ENCODE data around the gene PLCL2.
"Not testable (repeated sequence)": the region's sequence is repeated elsewhere in the genome, so short reads cannot be mapped to it uniquely, and the experiment has no call there.

PLCL2 gene

DNA sequence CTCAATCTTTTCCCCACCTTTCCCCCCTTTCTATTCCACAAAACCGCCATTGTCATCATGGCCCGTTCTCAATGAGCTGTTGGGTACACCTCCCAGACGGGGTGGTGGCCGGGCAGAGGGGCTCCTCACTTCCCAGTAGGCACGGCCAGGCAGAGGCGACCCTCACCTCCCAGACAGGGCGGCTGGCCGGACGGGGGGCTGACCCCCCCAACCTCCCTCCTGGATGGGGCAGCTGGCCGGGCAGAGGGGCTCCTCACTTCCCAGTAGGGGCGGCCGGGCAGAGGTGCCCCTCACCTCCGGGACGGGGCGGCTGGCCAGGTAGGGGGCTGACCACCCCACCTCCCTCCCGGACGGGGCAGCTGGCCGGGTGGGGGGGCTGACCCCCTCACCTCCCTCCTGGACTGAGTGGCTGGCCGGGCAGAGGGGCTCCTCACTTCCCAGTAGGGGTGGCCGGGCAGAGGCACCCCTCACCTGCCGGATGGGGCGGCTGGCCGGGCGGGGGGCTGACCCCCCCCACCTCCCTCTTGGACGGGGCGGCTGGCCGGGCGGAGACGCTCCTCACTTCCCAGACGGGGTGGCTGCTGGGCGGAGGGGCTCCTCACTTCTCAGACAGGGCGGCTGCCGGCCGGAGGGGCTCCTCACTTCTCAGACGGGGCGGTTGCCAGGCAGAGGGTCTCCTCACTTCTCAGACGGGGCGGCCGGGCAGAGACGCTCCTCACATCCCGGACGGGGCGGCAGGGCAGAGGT lies 95.2 kb downstream of the PLCL2 start:
- not testable (repeated sequence) for H3K36me3 Mint-ChIP-seq; H3K4me3 Mint-ChIP-seq; H3K9me3 Mint-ChIP-seq (ENCODE audit: low read depth); H3K27me3 Mint-ChIP-seq; H3K27ac Mint-ChIP-seq
- peaks cover 58% of the 10 kb centered on the region for H3K4me1 Mint-ChIP-seq (ENCODE audit: low read depth)

DNA sequence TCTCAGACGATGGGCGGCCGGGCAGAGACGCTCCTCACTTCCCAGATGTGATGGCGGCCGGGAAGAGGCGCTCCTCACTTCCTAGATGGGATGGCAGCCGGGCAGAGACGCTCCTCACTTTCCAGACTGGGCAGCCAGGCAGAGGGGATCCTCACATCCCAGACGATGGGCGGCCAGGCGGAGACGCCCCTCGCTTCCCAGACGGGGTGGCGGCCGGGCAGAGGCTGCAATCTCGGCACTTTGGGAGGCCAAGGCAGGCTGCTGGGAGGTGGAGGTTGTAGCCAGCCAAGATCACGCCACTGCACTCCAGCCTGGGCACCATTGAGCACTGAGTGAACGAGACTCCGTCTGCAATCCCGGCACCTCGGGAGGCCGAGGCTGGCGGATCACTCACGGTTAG lies 95.8 kb downstream of the PLCL2 start:
- peaks cover 58% of the 10 kb centered on the region for H3K4me1 Mint-ChIP-seq (ENCODE audit: low read depth)
- H3K9me3 Mint-ChIP-seq (ENCODE audit: low read depth); H3K27ac Mint-ChIP-seq; H3K36me3 Mint-ChIP-seq; H3K4me3 Mint-ChIP-seq; H3K27me3 Mint-ChIP-seq: not testable (repeated sequence)

DNA sequence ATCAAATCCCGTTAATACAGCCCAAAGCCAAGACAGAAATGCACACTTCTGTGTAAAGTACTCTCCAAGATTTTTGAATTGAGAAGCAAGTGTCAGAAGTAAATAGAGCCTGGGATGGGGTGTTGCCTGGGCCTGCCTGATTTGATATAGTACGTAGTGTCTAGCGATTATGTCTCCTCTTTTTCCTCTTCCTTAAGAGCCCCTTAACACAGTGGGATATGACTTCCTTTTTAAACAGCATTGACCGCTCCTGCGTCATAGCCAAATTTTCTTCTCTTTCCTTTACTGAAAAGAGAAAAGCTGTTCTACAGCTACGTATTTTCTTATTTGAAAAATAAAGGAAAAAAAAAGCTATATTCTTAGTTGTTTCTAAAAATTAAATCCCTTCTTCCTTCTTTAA lies 97.7 kb downstream of the PLCL2 start:
- H3K27me3 Mint-ChIP-seq: no peaks in the 10 kb centered on the region
- no peak overlapping the region for H3K4me3 Mint-ChIP-seq
- no peak overlapping the region for H3K27ac Mint-ChIP-seq
- H3K9me3 Mint-ChIP-seq (ENCODE audit: low read depth): no peaks in the 10 kb centered on the region
- peaks cover 55% of the 10 kb centered on the region for H3K4me1 Mint-ChIP-seq (ENCODE audit: low read depth)
- H3K36me3 Mint-ChIP-seq: peaks cover 4% of the 10 kb centered on the region

DNA sequence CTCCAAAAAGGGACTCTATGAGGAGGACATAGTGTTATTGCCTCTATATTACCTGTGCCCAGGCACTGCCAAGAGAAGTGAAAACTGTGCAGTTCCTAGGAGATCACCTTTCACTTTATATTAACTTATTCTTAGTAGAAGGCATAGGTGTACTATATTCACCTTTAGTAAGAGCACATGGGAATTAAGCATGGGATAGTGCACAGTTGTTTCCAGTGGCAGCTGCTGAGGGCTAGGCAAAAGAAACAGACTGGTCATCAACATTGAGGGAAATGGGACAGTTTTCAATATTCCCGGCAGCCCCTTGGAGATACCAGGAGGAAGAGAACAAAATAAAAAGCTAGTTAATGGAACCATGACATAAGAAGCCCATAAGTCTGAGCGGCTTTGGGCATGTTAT lies 100.9 kb downstream of the PLCL2 start:
- H3K4me3 Mint-ChIP-seq: no peak overlapping the region

DNA sequence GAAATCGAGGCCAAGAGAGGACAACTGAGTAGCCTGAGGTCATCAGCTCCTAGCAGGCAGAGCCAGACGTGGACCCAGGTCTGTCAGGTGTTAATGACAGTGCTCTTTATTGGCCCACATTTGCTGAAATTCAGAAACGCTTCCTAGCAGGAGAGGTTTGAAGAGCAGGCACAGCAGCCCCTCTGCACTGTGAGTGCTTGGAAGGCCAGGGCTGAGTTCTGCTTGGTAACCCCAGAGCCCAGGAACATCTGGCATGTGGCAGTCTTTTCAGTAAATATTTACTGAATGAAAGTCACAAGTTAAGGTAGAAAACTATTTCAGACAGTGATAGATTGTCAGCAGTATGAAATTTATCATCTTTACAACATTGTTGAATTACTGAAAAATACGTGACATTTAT lies 102.4 kb downstream of the PLCL2 start:
- H3K36me3 Mint-ChIP-seq: peaks cover 2% of the 10 kb centered on the region
- no peak overlapping the region for H3K4me3 Mint-ChIP-seq
- H3K27me3 Mint-ChIP-seq: no peaks in the 10 kb centered on the region
- no peaks in the 10 kb centered on the region for H3K9me3 Mint-ChIP-seq (ENCODE audit: low read depth)
- peaks cover 69% of the 10 kb centered on the region for H3K4me1 Mint-ChIP-seq (ENCODE audit: low read depth)
- H3K27ac Mint-ChIP-seq: no peak overlapping the region

More for the DNA sequence above, 100.9 kb downstream of the PLCL2 start:
- H3K27ac Mint-ChIP-seq: no peak overlapping the region
- no peaks in the 10 kb centered on the region for H3K9me3 Mint-ChIP-seq (ENCODE audit: low read depth)
- peaks cover 72% of the 10 kb centered on the region for H3K4me1 Mint-ChIP-seq (ENCODE audit: low read depth)
- H3K36me3 Mint-ChIP-seq: peaks cover 4% of the 10 kb centered on the region
- no peaks in the 10 kb centered on the region for H3K27me3 Mint-ChIP-seq

DNA sequence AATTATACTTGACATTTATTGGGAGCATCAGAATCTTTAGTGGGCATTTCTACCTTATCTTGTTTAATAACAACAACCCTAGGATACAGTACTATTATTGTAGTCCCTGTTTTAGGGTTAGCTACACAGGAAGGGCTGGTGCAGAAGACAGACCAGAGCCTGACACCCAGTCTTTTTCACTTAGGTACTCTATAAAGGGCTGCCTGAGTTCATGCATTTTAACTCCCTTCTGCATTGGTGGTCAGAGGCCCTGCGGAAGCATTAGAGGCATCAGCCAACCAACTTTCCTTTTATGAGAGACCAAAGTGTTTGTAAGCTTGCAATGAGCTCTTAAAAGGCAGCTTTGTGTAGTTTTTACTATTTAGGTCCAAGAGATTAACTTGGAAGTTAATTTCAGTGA lies 105.4 kb downstream of the PLCL2 start:
- Mint-ChIP-seq H3K27me3 (no peaks in the 10 kb centered on the region), H3K4me1 (ENCODE audit: low read depth) (peaks cover 84% of the 10 kb centered on the region), H3K27ac (no peak overlapping the region), H3K36me3 (peaks cover 1% of the 10 kb centered on the region), H3K4me3 (no peak overlapping the region), H3K9me3 (ENCODE audit: low read depth) (no peaks in the 10 kb centered on the region)

DNA sequence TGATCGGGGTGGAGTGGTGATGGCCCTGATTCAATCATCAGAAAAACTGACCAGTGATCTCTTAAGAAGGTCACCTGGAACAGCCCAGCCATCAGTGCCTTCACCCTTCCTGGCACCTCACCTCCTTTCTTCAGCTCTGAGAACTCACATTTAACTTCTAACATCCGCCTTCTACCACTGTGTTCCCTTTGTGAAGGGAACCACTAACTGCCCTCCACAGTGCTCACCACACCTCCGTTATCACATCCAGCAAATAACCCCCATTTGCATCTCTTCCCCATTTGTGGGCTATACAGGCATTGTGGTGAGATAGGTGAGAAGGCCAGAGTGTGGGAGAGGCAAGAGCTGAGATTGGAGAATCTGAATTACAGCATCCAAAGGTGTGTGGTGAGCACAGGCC lies 107.4 kb downstream of the PLCL2 start:
- Mint-ChIP-seq H3K36me3 (no peaks in the 10 kb centered on the region), H3K27me3 (no peaks in the 10 kb centered on the region), H3K4me1 (ENCODE audit: low read depth) (peaks cover 87% of the 10 kb centered on the region), H3K27ac (peak overlapping the region; percentile 55), H3K9me3 (ENCODE audit: low read depth) (no peaks in the 10 kb centered on the region), H3K4me3 (no peak overlapping the region)

DNA sequence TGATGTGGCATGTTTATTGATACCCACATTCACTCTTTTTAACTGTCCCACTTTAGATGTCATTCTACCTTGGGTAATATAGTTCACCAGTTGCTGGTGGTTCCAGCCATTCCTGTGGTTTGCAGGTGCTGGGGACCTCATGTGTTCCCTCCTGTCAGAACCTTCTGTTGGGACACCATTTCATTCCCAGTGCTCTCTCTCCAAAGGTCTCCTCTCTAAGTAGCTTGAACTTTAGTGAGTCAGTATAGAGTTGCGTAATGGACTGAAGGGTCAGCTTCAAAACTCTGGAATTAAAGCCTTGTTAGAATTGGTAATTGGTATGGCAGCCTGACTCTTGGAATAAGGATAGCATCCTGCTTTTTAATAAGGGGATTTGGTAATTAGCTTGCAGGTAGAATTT lies 108.5 kb downstream of the PLCL2 start:
- H3K4me1 Mint-ChIP-seq (ENCODE audit: low read depth): peaks cover 89% of the 10 kb centered on the region
- H3K36me3 Mint-ChIP-seq: no peaks in the 10 kb centered on the region
- H3K9me3 Mint-ChIP-seq (ENCODE audit: low read depth): no peaks in the 10 kb centered on the region
- no peaks in the 10 kb centered on the region for H3K27me3 Mint-ChIP-seq
- no peak overlapping the region for H3K27ac Mint-ChIP-seq
- H3K4me3 Mint-ChIP-seq: no peak overlapping the region

DNA sequence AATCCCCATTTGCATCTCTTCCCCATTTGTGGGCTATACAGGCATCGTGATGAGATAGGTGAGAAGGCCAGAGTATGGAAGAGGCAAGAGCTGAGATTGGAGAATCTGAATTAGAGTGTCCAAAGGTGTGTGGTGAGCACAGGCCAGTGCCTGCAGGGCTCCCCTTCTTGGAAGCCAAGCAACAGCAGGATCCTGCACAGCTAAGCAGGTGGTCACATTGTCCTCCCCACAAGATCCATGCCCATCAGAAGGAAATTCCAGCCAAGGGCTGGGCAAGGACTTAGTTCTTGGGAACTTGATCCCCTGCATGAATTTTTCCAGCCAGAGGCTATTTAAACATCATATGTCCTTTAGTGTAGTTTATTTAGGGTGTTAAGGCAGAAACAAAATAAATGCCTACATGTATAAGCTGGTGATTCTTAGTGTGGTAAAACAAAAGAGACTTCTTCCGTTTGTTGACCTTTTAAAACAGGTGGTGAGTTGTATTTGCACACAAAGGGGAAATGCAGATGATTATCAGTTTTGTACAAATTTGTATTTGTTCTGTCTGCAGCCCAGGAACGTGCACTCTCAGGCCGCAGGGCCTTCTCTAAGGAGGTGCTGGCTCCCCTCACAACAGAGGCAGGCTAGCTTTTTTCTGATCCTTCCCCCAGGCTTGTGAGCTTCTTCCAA lies 110.2 kb downstream of the PLCL2 start:
- Mint-ChIP-seq H3K27me3 (no peaks in the 10 kb centered on the region), H3K27ac (no peak overlapping the region), H3K9me3 (ENCODE audit: low read depth) (no peaks in the 10 kb centered on the region), H3K4me1 (ENCODE audit: low read depth) (peaks cover 86% of the 10 kb centered on the region), H3K4me3 (peak overlapping the region; percentile 17), H3K36me3 (peaks cover 2% of the 10 kb centered on the region)

DNA sequence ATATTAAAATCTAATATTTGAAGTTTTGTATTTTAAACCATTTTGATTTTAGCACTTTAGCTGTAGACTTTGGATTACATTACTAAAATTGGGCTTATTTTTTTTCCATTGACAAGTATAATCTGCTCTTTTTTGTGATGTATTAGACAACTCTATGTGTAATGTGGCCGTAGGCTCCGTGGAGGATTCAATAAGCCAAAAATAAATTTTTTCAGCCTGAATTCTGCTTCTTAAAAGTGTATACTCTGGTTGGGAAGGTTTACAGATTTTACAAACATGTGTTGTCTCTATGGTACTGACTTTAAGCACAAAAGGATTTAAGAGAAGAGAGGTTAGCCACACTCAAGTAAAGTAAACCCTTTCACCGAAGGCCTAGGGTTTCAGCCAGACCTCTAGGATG lies 110.8 kb downstream of the PLCL2 start:
- H3K27ac Mint-ChIP-seq: peak overlapping the region; percentile 67
- H3K4me1 Mint-ChIP-seq (ENCODE audit: low read depth): peaks cover 84% of the 10 kb centered on the region
- no peak overlapping the region for H3K4me3 Mint-ChIP-seq

DNA sequence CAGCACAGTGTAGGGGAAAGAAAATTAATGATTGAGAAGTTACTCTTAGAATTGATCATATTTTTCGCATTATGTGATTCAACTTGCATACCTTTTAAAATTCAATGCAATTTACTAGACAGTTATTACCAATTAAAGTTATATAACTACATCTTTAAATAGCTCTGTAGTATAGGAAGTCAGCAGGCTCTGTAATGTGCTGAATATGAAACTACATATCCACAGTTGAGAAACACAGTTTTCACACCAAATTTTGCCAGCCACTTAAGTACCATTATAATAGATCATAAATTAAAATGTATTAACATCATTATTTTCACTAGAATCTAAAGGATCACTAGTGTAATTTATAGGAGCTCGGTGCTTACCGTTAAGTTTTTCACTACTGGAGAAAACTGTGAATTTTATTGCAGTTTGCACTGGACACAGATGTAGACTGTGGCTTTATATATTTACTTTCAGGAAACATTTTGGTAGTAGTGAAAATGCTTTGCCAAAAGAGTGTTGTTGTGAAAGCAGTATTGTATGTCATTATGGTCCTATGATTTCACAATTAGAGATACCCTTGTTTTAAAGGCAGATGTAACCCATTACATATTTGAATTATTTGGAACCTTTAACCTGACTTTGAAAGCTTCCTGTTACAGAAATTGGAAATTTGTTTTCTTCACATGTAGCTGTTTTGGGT lies 113.6 kb downstream of the PLCL2 start:
- peaks cover 9% of the 10 kb centered on the region for H3K9me3 Mint-ChIP-seq (ENCODE audit: low read depth)
- H3K4me3 Mint-ChIP-seq: no peak overlapping the region
- peak overlapping the region; percentile 75 for H3K27ac Mint-ChIP-seq
- H3K36me3 Mint-ChIP-seq: peaks cover 11% of the 10 kb centered on the region
- H3K27me3 Mint-ChIP-seq: no peaks in the 10 kb centered on the region
- H3K4me1 Mint-ChIP-seq (ENCODE audit: low read depth): peaks cover 83% of the 10 kb centered on the region

More for the DNA sequence above, 110.8 kb downstream of the PLCL2 start:
- Mint-ChIP-seq H3K9me3 (ENCODE audit: low read depth) (peaks cover 3% of the 10 kb centered on the region), H3K27me3 (no peaks in the 10 kb centered on the region), H3K36me3 (peaks cover 5% of the 10 kb centered on the region)

DNA sequence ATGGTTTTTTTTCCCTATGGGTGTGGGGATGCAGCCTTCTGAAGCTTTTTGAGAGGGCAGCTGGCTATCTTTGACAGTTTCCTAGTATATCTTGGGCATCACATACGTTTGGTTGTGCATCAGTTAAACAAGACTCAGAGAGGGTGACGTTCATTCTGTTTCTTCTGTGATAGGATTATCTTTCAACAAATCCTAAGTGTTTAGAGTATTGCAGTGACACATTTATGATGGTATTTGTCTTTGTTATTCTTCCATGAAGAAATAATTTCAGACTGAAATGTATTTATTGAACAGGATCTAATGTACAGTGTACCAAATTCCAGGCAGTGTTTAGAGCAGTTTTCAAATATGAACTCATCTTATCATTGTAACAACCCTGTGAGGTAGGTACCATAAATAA lies 114.4 kb downstream of the PLCL2 start:
- H3K27ac Mint-ChIP-seq: peak overlapping the region; percentile 75
- peaks cover 83% of the 10 kb centered on the region for H3K4me1 Mint-ChIP-seq (ENCODE audit: low read depth)
- no peak overlapping the region for H3K4me3 Mint-ChIP-seq
- H3K9me3 Mint-ChIP-seq (ENCODE audit: low read depth): peaks cover 9% of the 10 kb centered on the region
- H3K27me3 Mint-ChIP-seq: no peaks in the 10 kb centered on the region
- peaks cover 11% of the 10 kb centered on the region for H3K36me3 Mint-ChIP-seq

DNA sequence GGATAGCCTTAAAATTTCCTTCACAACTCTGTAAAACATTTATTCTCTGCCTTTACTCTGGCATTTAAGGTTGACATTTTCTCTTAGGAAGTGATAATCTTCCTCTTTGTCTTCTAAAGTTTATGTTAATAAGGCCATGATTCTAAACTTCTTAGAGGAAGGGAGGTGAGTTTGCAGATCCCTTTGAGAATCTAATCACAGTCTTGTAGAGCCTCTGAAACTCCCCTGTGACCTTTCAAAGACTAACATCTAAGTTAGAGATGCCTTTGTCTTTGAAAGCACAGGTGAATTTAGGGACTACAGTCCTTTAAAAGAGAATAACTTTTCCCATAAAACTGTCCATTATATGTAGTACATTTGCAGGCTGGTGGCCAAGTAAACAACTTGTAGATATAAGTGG lies 115.1 kb downstream of the PLCL2 start:
- peaks cover 11% of the 10 kb centered on the region for H3K36me3 Mint-ChIP-seq
- peak overlapping the region; percentile 18 for H3K27ac Mint-ChIP-seq

DNA sequence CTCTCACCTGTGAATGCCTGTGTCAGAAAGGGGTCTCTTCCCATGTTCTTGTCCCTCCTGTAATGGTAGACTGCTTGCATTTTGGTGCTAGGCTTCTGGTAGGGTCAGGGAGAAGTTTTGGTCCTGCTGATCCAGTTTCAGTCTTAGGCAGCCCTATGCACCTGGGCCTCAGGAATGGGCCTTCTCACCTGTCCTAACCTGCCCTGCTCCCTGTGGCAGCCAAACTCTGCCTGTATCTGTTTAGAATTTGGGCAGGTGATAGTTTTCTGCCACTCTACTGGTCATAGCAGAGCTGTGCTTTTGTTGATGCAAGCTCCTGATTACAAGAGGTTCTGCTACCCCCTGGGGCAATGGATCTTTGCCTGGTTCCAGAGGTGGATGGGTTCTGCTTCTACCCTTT lies 118.7 kb downstream of the PLCL2 start:
- Mint-ChIP-seq H3K9me3 (ENCODE audit: low read depth) (peaks cover 9% of the 10 kb centered on the region), H3K36me3 (peaks cover 11% of the 10 kb centered on the region), H3K27ac (no peak overlapping the region), H3K4me3 (no peak overlapping the region), H3K4me1 (ENCODE audit: low read depth) (peaks cover 82% of the 10 kb centered on the region), H3K27me3 (no peaks in the 10 kb centered on the region)

More for the DNA sequence above, 115.1 kb downstream of the PLCL2 start:
- Mint-ChIP-seq H3K27me3 (no peaks in the 10 kb centered on the region), H3K4me1 (ENCODE audit: low read depth) (peaks cover 82% of the 10 kb centered on the region), H3K9me3 (ENCODE audit: low read depth) (peaks cover 9% of the 10 kb centered on the region), H3K4me3 (no peak overlapping the region)

DNA sequence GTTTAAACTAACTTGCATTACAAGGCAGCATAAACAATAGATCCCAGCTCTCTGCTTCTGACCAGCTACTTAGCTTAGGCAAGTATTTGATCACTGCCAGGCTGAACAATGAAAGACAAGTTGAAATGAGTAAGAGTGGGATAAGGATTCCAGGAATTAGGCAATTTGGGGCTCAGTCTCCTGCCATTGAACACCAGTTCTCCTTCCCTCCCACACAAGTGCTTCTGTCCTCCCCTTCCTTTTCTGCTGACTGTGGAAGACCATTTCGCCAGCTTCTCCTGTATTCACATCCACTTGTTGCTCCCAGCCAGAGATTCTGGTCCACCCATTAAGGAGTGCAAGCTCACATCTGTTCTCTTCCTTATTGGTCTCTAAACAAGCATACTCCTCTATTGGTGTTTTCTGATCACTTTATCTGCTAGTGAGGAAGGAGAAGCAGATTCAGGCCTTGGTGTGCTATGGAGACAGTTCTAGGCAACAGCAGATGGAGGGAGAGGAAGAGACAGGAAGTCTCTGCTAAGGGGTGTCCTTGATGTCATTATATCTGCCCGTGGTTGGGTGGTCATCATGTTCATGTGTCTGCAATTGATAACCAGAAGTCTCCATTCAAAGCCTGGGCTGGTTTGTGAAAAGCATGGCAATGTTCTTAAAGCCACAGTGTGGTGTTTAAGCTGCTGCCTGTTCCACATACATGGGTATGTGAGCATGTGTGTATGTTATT lies 121.5 kb downstream of the PLCL2 start:
- Mint-ChIP-seq H3K4me1 (ENCODE audit: low read depth) (peaks cover 72% of the 10 kb centered on the region), H3K27me3 (no peaks in the 10 kb centered on the region), H3K9me3 (ENCODE audit: low read depth) (peaks cover 1% of the 10 kb centered on the region), H3K4me3 (no peak overlapping the region), H3K27ac (peak overlapping the region; percentile 13), H3K36me3 (peaks cover 15% of the 10 kb centered on the region)
